ENCODE data around the gene UTP15.

DNA sequence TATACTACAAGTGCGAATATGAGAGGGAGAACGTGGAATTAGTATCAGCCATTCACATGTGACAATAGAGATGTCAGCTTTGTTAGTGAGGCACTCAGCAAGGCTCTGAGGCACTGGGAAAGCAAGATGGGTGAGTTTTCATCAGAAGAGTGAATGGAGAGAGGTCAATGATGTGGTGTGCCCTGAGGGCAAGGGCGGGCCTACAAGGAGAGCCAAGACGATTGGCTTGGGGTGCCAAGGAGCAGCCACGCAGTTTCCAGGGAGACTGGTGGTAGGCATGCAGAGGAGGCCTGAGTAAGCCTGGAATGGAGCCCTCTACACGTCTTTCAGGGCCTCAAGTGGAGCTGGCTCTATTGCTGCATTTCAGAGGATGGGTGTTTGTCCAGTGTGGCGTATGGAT, 42.6 kb upstream of the UTP15 start:
- TF ChIP-seq, protein P1, sequence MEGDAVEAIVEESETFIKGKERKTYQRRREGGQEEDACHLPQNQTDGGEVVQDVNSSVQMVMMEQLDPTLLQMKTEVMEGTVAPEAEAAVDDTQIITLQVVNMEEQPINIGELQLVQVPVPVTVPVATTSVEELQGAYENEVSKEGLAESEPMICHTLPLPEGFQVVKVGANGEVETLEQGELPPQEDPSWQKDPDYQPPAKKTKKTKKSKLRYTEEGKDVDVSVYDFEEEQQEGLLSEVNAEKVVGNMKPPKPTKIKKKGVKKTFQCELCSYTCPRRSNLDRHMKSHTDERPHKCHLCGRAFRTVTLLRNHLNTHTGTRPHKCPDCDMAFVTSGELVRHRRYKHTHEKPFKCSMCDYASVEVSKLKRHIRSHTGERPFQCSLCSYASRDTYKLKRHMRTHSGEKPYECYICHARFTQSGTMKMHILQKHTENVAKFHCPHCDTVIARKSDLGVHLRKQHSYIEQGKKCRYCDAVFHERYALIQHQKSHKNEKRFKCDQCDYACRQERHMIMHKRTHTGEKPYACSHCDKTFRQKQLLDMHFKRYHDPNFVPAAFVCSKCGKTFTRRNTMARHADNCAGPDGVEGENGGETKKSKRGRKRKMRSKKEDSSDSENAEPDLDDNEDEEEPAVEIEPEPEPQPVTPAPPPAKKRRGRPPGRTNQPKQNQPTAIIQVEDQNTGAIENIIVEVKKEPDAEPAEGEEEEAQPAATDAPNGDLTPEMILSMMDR (IDR thresholded peaks at IDR 0.05) = no peak
- TF ChIP-seq POLR2A (IDR thresholded peaks at IDR 0.05) = no peak

Measured in heart left ventricle (tissue), 13 donors.